ENCODE data around the gene JMJD1C.
"Not testable (repeated sequence)": the region's sequence is repeated elsewhere in the genome, so short reads cannot be mapped to it uniquely, and the experiment has no call there.

The JMJD1C gene

GRCh38 chr10:63260860-63261251, 204.9 kb downstream of the JMJD1C start:
- DNase-seq (ENCODE audit: low read depth in 1 of 2, low spot score in 1 of 2) = no peak

GRCh38 chr10:63260103-63260859, 205.5 kb downstream of the JMJD1C start:
- no peak for DNase-seq (ENCODE audit: low read depth in 1 of 2, low spot score in 1 of 2)

- no peak for DNase-seq (ENCODE audit: low read depth in 1 of 2, low spot score in 1 of 2)
Measured at GRCh38 chr10:63258920-63259678, 206.7 kb downstream of the JMJD1C start.

GRCh38 chr10:63257778-63258177, 208.0 kb downstream of the JMJD1C start:
- no peak for DNase-seq (ENCODE audit: low read depth in 1 of 2, low spot score in 1 of 2)

GRCh38 chr10:63256009-63256773, 209.6 kb downstream of the JMJD1C start:
- DNase-seq (ENCODE audit: low read depth in 1 of 2, low spot score in 1 of 2) = no peak

- no peak for DNase-seq (ENCODE audit: low read depth in 1 of 2, low spot score in 1 of 2)
Measured at GRCh38 chr10:63255316-63255715, 210.5 kb downstream of the JMJD1C start.

- no peak for DNase-seq (ENCODE audit: low read depth in 1 of 2, low spot score in 1 of 2)
Measured at GRCh38 chr10:63253040-63253439, 212.7 kb downstream of the JMJD1C start.

- no peak for DNase-seq (ENCODE audit: low read depth in 1 of 2, low spot score in 1 of 2)
Measured at GRCh38 chr10:63252095-63252762, 213.5 kb downstream of the JMJD1C start.

- no peak for DNase-seq (ENCODE audit: low read depth in 1 of 2, low spot score in 1 of 2)
Measured at GRCh38 chr10:63250032-63250431, 215.7 kb downstream of the JMJD1C start.

GRCh38 chr10:63247771-63248170, 218.0 kb downstream of the JMJD1C start:
- DNase-seq (ENCODE audit: low read depth in 1 of 2, low spot score in 1 of 2) = no peak

- no peak for DNase-seq (ENCODE audit: low read depth in 1 of 2, low spot score in 1 of 2)
Measured at GRCh38 chr10:63246356-63246755, 219.4 kb downstream of the JMJD1C start.

- DNase-seq (ENCODE audit: low read depth in 1 of 2, low spot score in 1 of 2) = no peak
Measured at GRCh38 chr10:63241841-63242281, 223.9 kb downstream of the JMJD1C start.

- DNase-seq (ENCODE audit: low read depth in 1 of 2, low spot score in 1 of 2) = no peak
Measured at GRCh38 chr10:63240807-63241206, 225.0 kb downstream of the JMJD1C start.

- DNase-seq (ENCODE audit: low read depth in 1 of 2, low spot score in 1 of 2) = no peak
Measured at GRCh38 chr10:63238501-63238900, 227.3 kb downstream of the JMJD1C start.

- DNase-seq (ENCODE audit: low read depth in 1 of 2, low spot score in 1 of 2) = no peak
Measured at GRCh38 chr10:63237396-63237795, 228.4 kb downstream of the JMJD1C start.

GRCh38 chr10:63236113-63236935, 229.5 kb downstream of the JMJD1C start:
- no peak for DNase-seq (ENCODE audit: low read depth in 1 of 2, low spot score in 1 of 2)

GRCh38 chr10:63235136-63235535, 230.6 kb downstream of the JMJD1C start:
- not testable (repeated sequence) for DNase-seq (ENCODE audit: low read depth in 1 of 2, low spot score in 1 of 2)

- DNase-seq (ENCODE audit: low read depth in 1 of 2, low spot score in 1 of 2) = no peak
Measured at GRCh38 chr10:63229161-63229560, 236.6 kb downstream of the JMJD1C start.

GRCh38 chr10:63228237-63228636, 237.5 kb downstream of the JMJD1C start:
- no peak for DNase-seq (ENCODE audit: low read depth in 1 of 2, low spot score in 1 of 2)

GRCh38 chr10:63227207-63227895, 238.4 kb downstream of the JMJD1C start:
- DNase-seq (ENCODE audit: low read depth in 1 of 2, low spot score in 1 of 2) = no peak
